Measurements from ENCODE around the gene BAG3.

DNA sequence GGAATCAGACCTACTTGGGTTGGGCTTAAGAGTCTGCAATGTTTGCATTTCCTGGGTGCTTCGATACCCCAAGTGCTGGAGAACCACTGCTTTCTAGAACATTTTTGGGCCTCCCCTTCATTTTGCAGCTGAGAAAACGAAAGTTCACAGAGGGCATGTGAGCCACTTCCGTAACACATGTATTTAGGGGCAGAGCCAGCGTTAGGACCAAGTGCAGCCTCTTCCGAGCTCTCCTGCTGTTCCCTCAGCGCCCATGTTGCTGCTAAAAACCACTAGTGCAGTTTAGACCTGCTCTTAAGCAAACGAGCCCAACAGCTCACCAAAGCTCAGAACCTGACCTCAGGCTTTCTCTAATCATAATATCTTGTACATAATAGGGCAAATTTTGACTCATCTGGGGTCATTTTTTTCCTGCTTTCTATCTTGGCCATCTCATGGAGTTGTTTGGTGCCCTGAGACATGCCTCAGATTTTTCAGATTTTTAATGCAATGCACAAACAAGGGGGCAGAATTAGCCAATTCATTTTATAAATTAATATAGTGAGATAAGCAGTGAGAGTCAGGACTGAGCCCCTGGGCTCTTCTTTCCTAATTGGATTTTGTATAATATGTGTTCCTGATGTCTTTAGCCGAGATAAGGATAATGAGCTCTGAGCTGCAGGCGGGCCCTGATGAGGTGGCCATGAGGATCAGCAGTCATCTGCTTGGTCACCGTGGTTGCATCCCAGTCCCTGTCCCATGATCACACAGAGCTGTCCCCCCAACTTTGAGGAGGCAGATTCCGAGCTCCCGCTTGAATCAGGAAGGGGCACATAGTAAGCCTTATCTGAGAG is 12.9 kb downstream of the BAG3 start:
- TF ChIP-seq RAD21 (IDR thresholded peaks at IDR 0.05; ENCODE audit: low read length) (no peak), CTCF (conservative IDR thresholded peaks at IDR 0.05; ENCODE audit: low read depth, low read length) (no peak), POLR2A (IDR thresholded peaks at IDR 0.05; ENCODE audit: low read depth, low read length) (no peak), RFX5 (IDR thresholded peaks at IDR 0.05; ENCODE audit: low read depth, low read length) (no peak), SMC3 (IDR thresholded peaks at IDR 0.05; ENCODE audit: low read depth, low read length) (no peak), BHLHE40 (IDR thresholded peaks at IDR 0.05; ENCODE audit: low read depth, low read length) (no peak), CEBPB (IDR thresholded peaks at IDR 0.05; ENCODE audit: low read depth, low read length) (no peak), MXI1 (IDR thresholded peaks at IDR 0.05; ENCODE audit: borderline replicate concordance, low read depth, low read length) (no peak), CHD1 (IDR thresholded peaks at IDR 0.05; ENCODE audit: low read depth, low read length) (no peak), FOS (IDR thresholded peaks at IDR 0.05; ENCODE audit: low read depth, low read length) (no peak)
- TF ChIP-seq, protein P1, sequence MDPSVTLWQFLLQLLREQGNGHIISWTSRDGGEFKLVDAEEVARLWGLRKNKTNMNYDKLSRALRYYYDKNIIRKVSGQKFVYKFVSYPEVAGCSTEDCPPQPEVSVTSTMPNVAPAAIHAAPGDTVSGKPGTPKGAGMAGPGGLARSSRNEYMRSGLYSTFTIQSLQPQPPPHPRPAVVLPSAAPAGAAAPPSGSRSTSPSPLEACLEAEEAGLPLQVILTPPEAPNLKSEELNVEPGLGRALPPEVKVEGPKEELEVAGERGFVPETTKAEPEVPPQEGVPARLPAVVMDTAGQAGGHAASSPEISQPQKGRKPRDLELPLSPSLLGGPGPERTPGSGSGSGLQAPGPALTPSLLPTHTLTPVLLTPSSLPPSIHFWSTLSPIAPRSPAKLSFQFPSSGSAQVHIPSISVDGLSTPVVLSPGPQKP (IDR thresholded peaks at IDR 0.05; ENCODE audit: borderline replicate concordance, low read depth, low read length): no peak
